IMR-90 (cell line): ENCODE data around the gene C5orf58. TPM values are rescaled to one million over a fixed set of nuclear protein-coding genes. Genes with fewer than 3 reads are reported as not detected.

Experiments used
- ATAC-seq: fragments of 200-7000 bp; cut with Tn5 transposase; 2 replicates; pipeline ENCODE4 v1.9.1; 2020; ENCODE audit warnings: low read depth, mild to moderate bottlenecking, moderate library complexity
- BruUV-seq: library from RNA; stranded (reverse); fragments of 400-500 nt; replicated peaks from 2 replicates; lab custom pipeline; 2021; lab: Mats Ljungman, UMichigan
- CTCF ChIA-PET: fragments of 300-600 bp; formaldehyde crosslinking; extraction: SDS; loops from one replicate; lab custom pipeline; 2021; ENCODE audit warnings: antibody characterized with exemption; lab: Yijun Ruan, JAX
- POLR2A ChIA-PET: fragments of 300-600 bp; sonication (Branson Sonifier 250); formaldehyde crosslinking; loops from one replicate; lab custom pipeline; 2022; ENCODE audit warnings: antibody characterized with exemption; ENCODE audit not compliant: unreplicated experiment; lab: Charles Lee
- DNase-seq: peaks from one replicate; pipeline ENCODE4 v3.0.0; 2013
- H2AFZ ChIP-seq: replicated peaks from 2 replicates; pipeline ENCODE3; 2013; ENCODE audit warnings: low read length, mild to moderate bottlenecking; ENCODE audit not compliant: poor library complexity
- H2AK5ac ChIP-seq: 2 replicates; pipeline ENCODE4 v1.6.1; 2013; ENCODE audit warnings: low read depth, low read length, inconsistent platforms
- H2AK9ac ChIP-seq: replicated peaks from 2 replicates; pipeline ENCODE3; 2013; ENCODE audit warnings: mild to moderate bottlenecking, low read depth, low read length, moderate library complexity; ENCODE audit not compliant: poor library complexity
- H2BK120ac ChIP-seq: 2 replicates; pipeline ENCODE4 v1.6.1; 2013; ENCODE audit warnings: low read depth, low read length, inconsistent platforms
- H2BK15ac ChIP-seq: 3 replicates; pipeline ENCODE4 v1.6.1; 2013; ENCODE audit warnings: low read depth, low read length, inconsistent platforms
- H2BK20ac ChIP-seq: 2 replicates; pipeline ENCODE4 v1.6.1; 2013; ENCODE audit warnings: low read depth, mild to moderate bottlenecking, inconsistent platforms, low read length, moderate library complexity
- H2BK5ac ChIP-seq: 2 replicates; pipeline ENCODE4 v1.6.1; 2013; ENCODE audit warnings: mild to moderate bottlenecking, low read depth, low read length, inconsistent platforms; ENCODE audit not compliant: poor library complexity, severe bottlenecking
- H3K14ac ChIP-seq: replicated peaks from 2 replicates; pipeline ENCODE4 v1.6.1; 2013; ENCODE audit warnings: low read depth, low read length, inconsistent platforms
- H3K18ac ChIP-seq: 2 replicates; pipeline ENCODE4 v1.6.1; 2013; ENCODE audit warnings: low read depth, low read length, control low read depth
- H3K23ac ChIP-seq: 2 replicates; pipeline ENCODE4 v1.6.1; 2013; ENCODE audit warnings: low read depth, low read length, inconsistent platforms
- H3K27ac ChIP-seq: 2 replicates; pipeline ENCODE4 v1.5.1; 2013; ENCODE audit warnings: mild to moderate bottlenecking, control low read depth, low read length; ENCODE audit not compliant: insufficient read depth
- H3K27me3 ChIP-seq: 2 replicates; pipeline ENCODE4 v1.6.1; 2013; ENCODE audit warnings: low read length; ENCODE audit not compliant: control insufficient read depth, insufficient read depth
- H3K36me3 ChIP-seq: 2 replicates; pipeline ENCODE4 v1.6.1; 2013; ENCODE audit warnings: low read length, mixed read lengths; ENCODE audit not compliant: control insufficient read depth, insufficient read depth
- H3K4ac ChIP-seq: 2 replicates; pipeline ENCODE4 v1.6.1; 2013; ENCODE audit warnings: low read depth, low read length, inconsistent platforms
- H3K4me1 ChIP-seq: 2 replicates; pipeline ENCODE4 v1.6.1; 2013; ENCODE audit warnings: low read length, mixed read lengths; ENCODE audit not compliant: control insufficient read depth, insufficient read depth
- H3K4me2 ChIP-seq: 2 replicates; pipeline ENCODE4 v1.6.1; 2013; ENCODE audit warnings: low read depth, mild to moderate bottlenecking, control low read depth, low read length, moderate library complexity
- H3K4me3 ChIP-seq: 2 replicates; pipeline ENCODE4 v1.5.1; 2013; ENCODE audit warnings: low read depth, mild to moderate bottlenecking, control low read depth, low read length, moderate library complexity; ENCODE audit not compliant: insufficient read depth
- H3K56ac ChIP-seq: 2 replicates; pipeline ENCODE4 v1.6.1; 2013; ENCODE audit warnings: low read length, inconsistent platforms; ENCODE audit not compliant: insufficient read depth; ENCODE audit errors: extremely low read depth
- H3K79me1 ChIP-seq, 2 experiments: 2 replicates each; pipeline ENCODE4 v1.6.1; 2013; ENCODE audit warnings: low read length in 2 of 2, inconsistent platforms in 1 of 2, low read depth in 1 of 2
- H3K9ac ChIP-seq: 2 replicates; pipeline ENCODE4 v1.6.1; 2013; ENCODE audit warnings: low read depth, low read length, control low read depth
- H3K9me1 ChIP-seq: 2 replicates; pipeline ENCODE4 v1.6.1; 2013; ENCODE audit warnings: low read length, inconsistent platforms; ENCODE audit not compliant: insufficient read depth
- H3K9me3 ChIP-seq: 2 replicates; pipeline ENCODE4 v1.6.1; 2013; ENCODE audit warnings: low read length; ENCODE audit not compliant: control insufficient read depth, insufficient read depth
- H4K20me1 ChIP-seq: 2 replicates; pipeline ENCODE4 v1.6.1; 2013; ENCODE audit warnings: low read length, inconsistent platforms; ENCODE audit not compliant: insufficient read depth
- H4K5ac ChIP-seq: 2 replicates; pipeline ENCODE4 v1.6.1; 2013; ENCODE audit warnings: mild to moderate bottlenecking, low read depth, low read length, control low read depth
- H4K8ac ChIP-seq, 2 experiments: 2 replicates each; pipeline ENCODE4 v1.6.1; 2013; ENCODE audit warnings: low read depth in 2 of 2, low read length in 2 of 2, control low read depth in 1 of 2, inconsistent platforms in 1 of 2
- H4K91ac ChIP-seq: 2 replicates; pipeline ENCODE4 v1.6.1; 2013; ENCODE audit warnings: low read depth, low read length, inconsistent platforms; ENCODE audit not compliant: insufficient read depth
- BHLHE40 ChIP-seq: fragments of 150-350 bp; IDR thresholded peaks from 2 replicates; pipeline ENCODE4 v1.6.1; 2016; ENCODE audit warnings: mild to moderate bottlenecking, low read depth, low read length
- WGBS, 2 experiments: methylation state at CpG; one replicate each; pipeline versions ENCODE4 v1.1.5 to v1.1.7; 2013; ENCODE audit warnings: missing lambda C conversion rate in 2 of 2; ENCODE audit not compliant: insufficient read length in 1 of 2; ENCODE audit errors: extremely low coverage in 2 of 2; 5-methylcytosine and 5-hydroxymethylcytosine counted together
- dilution Hi-C: fragments of 300-500 bp; cut with HindIII; formaldehyde crosslinking; loops from one replicate; pipeline ENCODE4 v1.14.3; 2018; ENCODE audit warnings: low sequenced_read_pairs; ENCODE audit not compliant: unreplicated experiment
- in situ Hi-C: fragments of 300-500 bp; cut with MboI; formaldehyde crosslinking; loops from 3 replicates; pipeline ENCODE4 v1.14.3; 2019; ENCODE audit warnings: low sequenced_read_pairs, inconsistent platforms, mixed read lengths
- intact Hi-C: fragments of 100-400 bp; cut with micrococcal nuclease; formaldehyde crosslinking; loops from 2 replicates; pipeline ENCODE4 v1.10.0; 2022
- polyA plus RNA-seq, 3 experiments: library from polyadenylated mRNA; depleted of rRNA; stranded (reverse); fragments of >200 nt; gene quantifications; 2 replicates each; pipeline ENCODE4 v1.2.3, GENCODE V29; 2012; ENCODE audit warnings: low replicate concordance in 1 of 3
- total RNA-seq: library from RNA; depleted of rRNA; stranded (reverse); fragments of >200 nt; gene quantifications from 2 replicates; pipeline ENCODE4 v1.2.3, GENCODE V29; 2012

Gene C5orf58
- total and polyA plus RNA-seq, 2 of the 4 experiments (the other 2 are of a cell fraction) = not detected

DNA sequence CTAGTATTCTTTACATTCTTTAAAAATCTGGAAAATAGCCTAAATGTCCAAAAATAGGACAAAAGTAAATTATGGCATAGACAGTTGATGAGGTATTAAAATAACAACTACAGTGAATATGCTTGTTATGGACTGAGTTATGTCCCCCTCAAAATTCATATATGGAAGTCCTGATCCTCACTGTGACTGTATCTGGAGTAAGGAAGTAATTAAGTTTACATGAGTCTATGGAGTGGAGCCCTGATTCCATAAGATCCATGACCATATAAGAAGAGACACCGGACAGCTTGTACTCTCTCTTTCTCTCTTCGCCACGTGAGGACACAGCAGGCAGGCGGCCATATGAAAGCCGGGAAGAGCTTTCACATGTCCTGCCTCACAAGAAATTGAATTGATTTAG is 28.6 kb upstream of the C5orf58 start:
- no peak for DNase-seq
- Histone ChIP-seq H3K27me3 (no peaks in the 10 kb centered on the region; the same call in 1 of the 2 replicates), H3K56ac (no peak overlapping the region), H3K9me1 (no peaks in the 10 kb centered on the region), H3K79me1 (no peaks in the 10 kb centered on the region), H3K4me1 (no peaks in the 10 kb centered on the region), H2BK15ac (no peak overlapping the region), H4K20me1 (no peaks in the 10 kb centered on the region), H2AK5ac (no peak overlapping the region), H3K9me3 (no peaks in the 10 kb centered on the region), H4K5ac (no peak overlapping the region), H2BK5ac (no peak overlapping the region), H3K23ac (no peak overlapping the region), H4K91ac (no peak overlapping the region), H2AK9ac (no peak overlapping the region), H3K36me3 (no peaks in the 10 kb centered on the region), H3K4ac (no peak overlapping the region), H3K4me2 (no peak overlapping the region), H2AFZ (no peak overlapping the region), H3K27ac (no peak overlapping the region), H3K14ac (no peak overlapping the region), H2BK20ac (no peak overlapping the region), H3K9ac (no peak overlapping the region), H4K8ac (no peak overlapping the region), H3K18ac (no peak overlapping the region), H3K4me3 (no peak overlapping the region), H2BK120ac (no peak overlapping the region)
- no CpG with 5 or more reads among the region's 5 CpGs for WGBS, 2 experiments
- ATAC-seq = no peak
- BruUV-seq = no TSS peak
- dilution Hi-C loops (no loop called here), intact Hi-C loops (no loop called here), in situ Hi-C loops (no loop called here)
- POLR2A ChIA-PET = no interaction called here
- TF ChIP-seq BHLHE40 = no peak
- CTCF ChIA-PET = no interaction called here
